GM18505 (cell line): ENCODE results near the gene MRPS23.

ENCODE experiments used
- ATAC-seq: cut with Tn5 transposase; IDR thresholded peaks from one replicate; pipeline ENCODE4 v1.9.1; 2021; ENCODE audit not compliant: unreplicated experiment
- POLR2A ChIP-seq: IDR thresholded peaks from 4 replicates; pipeline ENCODE4 v1.6.1; 2011; ENCODE audit warnings: borderline replicate concordance; ENCODE audit not compliant: insufficient read depth, insufficient read length; ENCODE audit errors: extremely low read depth

Gene MRPS23

DNA sequence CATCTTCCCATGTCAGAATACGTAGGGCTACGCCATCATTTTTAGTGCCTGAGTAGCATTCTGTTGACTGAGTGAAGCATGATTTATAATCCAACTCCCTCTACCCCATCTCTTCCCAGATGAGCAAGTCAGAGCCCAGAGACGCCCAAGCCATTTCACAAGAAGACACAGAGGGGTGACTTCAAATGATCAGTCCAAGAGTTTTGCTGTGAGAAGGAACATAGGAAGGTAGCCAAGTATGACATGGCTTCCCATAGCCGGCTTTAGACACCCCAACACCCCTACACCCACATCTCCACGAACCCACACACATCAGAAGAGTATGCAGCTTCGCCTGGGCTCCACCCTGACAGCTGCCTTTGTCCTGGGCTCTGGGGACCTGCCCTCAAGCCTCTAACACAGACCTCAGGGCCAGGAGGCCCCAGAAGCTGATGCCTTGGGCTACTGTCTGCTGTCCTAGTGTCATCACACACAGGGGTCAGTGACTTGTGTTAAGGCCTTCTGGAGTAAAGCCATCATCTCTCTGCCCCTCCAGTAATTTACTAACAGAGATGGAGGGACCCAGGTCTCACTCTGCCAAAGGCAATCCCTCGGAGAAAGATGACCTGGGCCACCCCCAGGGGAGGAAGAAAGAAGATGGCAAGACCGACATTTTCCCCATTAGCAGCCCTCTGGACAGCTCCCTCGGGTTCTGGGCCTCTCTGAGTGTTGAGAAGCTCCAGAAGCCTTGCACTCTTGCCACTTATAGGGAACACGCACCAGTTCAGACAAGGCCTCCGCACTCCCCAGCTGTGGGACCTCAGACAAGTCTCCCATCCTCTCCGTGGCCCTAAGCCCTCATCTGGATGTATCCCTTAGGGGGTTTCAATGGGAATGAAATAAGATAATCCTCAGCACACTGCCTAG lies 38.7 kb upstream of the MRPS23 start:
- ATAC-seq, result no peak
- no peak for TF ChIP-seq POLR2A

DNA sequence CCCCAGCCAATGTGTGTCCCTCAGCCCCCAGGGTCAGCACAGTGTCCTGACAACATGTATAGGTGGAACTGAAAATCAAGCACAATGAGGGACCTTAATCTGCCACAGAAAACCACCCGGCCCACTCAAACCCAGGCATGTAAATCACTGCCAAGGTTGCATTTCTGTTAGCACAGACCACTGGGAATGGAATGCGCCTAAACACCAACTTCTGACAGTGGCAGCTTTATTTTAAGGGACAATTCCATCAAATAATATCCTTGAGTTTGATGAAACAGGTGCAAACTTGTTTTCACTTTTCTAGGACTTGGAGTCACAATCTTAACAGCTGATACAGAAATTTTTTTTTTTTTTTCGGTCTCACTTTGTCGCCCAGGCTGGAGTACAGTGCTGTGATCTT lies 37.3 kb upstream of the MRPS23 start:
- no peak for ATAC-seq
- no peak for TF ChIP-seq POLR2A

DNA sequence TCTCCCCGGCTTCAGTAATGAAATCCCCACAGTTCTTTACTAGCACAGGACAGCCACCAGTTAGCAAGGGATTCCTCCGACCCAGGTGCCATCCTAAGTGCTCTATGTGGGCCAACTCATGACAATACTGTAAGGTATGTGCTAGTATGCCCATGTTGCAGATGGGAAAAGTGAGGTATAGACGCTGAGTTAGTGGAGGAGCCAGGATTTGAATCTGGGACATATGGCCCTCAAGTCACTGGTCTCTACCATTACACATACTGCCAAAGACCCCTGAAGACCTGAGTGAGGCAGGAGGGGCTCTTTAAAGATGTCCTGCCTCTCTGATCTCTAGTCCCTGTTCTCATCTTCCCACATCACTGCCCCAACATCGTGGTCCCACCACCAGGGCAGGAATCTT lies 36.2 kb upstream of the MRPS23 start:
- ATAC-seq, result no peak
- TF ChIP-seq POLR2A, result no peak

DNA sequence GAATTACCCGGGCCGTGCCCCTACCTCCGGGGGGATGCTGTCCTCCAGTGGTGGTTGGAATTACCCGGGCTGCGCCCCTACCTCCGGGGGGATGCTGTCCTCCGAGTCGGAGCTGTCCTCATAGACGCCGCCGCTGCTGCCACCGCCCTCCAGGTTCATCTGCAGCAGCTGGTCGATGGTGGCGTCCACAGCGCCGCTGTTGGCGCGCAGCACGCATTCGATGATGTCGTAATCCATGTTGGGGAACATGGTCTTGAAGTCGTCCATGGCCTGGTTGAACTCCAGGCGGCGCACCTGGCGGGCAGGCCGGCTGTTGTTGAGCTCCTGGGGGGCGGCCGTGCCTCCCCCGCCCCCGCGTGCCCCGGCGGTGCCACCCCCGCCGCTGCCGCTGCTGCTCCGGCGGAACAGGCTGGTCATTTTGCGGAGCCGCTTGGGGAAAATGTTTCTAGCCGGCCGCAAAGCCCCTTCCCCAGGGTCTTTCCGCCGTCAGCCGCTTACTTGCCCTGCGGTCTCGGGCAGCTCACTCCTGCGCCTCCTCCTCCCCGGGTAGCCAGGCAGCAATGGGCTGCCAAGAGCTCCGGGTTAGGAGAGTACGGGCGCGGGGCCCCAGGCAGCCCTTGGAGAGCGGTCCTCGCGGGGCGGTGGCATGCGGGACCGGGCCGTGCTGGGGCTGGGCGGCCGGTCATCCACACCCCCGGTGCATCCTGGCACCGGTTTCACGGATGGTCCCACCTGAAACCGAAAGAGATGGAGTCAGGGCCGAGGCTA lies 35.5 kb upstream of the MRPS23 start:
- ATAC-seq, result no peak
- no peak for TF ChIP-seq POLR2A

DNA sequence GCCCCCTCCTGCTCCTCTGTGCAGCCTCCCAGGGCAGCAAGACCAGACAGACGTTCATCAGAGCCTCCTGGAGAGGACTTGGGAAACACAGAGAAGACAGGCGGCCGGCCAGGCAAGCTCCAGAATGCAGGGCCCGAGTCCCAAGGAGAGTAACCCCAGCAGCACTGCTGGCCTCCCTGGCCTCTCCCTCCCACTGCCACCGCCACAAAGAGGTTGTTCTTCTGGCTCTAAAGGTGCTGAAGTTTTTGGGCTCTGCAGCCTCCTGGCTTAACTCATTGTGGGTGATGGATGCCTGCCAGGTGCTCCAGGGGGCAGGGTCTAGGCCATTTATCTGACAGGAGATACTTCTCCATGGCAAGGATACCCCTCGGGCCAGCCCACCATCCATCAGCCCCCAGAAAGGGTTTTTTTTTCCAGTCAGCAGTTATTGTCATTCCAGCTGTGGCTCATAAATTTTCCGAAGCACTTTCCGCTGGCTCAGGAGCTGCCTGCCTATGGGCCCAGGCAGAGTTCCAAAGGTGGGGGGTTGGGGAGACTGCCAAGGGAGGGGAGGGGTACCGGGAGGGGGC lies 32.0 kb upstream of the MRPS23 start:
- TF ChIP-seq POLR2A, result no peak
- no peak for ATAC-seq

DNA sequence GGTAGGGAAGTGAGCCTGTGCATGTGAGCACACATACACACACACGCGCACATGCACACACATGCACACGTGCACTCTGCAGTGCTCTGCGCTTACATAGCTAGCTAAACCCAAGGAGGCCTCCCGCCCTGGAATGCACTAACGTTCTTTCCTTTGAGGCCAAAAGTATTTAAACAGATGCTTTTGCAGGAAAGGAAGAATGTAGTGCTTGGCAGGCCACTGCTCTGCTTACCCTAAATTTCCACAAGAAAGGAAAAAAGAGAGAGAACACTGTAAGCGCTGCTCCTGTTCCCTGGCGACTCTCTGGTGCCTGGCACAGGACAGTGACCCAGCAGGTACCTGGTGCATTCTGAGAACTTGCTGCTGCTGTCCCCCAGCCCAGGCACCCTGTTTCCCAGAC lies 31.3 kb upstream of the MRPS23 start:
- no peak for TF ChIP-seq POLR2A
- ATAC-seq, result no peak

DNA sequence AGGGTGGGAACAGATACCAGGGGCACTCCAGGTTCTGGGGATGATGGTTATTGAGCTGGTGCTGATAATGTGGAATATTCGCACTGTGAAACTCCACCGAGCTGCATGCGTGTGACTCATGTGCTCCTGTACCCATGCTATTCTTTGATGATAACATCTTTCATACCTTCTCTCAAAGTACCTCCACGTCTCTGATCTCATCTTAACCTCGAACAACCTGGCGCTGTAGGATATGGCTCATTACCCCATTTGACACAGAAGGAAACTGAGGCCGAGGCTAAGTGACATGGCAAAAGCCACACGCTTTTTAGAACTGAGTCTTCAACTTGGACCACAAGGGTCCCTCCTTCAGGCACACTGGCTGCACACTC lies 30.2 kb upstream of the MRPS23 start:
- TF ChIP-seq POLR2A, result no peak
- ATAC-seq, result no peak

DNA sequence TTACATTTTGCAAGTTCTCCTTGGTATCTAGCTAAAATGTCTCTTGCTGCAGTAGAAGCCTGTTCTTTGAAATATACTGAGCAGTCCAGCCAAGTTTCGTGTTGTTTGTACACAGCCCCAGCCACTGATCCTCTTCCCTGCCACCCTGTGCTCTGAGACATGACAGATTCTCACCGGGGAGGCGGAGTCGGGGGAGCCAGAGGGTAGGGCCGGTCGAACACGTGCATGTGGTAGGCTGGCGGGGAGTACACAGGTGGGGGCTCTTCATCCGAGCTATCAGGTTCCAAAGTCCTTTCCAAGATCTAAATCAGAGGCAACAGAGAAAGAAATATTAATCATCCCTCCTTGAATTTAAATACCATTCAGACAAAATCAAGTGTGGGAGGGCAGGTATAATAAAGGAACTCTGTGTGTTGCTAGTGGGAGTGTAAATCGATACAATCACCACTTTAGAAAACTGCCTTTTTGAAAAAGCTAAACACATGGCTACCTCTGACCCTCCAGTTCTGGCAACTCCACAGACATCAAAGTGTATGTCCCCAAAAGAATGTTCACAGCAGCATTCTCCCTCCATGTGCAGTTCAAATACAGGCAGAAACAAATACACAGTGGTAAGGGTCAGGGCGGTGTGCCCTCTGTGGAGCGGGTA lies 29.7 kb upstream of the MRPS23 start:
- TF ChIP-seq POLR2A, result no peak
- ATAC-seq, result no peak

DNA sequence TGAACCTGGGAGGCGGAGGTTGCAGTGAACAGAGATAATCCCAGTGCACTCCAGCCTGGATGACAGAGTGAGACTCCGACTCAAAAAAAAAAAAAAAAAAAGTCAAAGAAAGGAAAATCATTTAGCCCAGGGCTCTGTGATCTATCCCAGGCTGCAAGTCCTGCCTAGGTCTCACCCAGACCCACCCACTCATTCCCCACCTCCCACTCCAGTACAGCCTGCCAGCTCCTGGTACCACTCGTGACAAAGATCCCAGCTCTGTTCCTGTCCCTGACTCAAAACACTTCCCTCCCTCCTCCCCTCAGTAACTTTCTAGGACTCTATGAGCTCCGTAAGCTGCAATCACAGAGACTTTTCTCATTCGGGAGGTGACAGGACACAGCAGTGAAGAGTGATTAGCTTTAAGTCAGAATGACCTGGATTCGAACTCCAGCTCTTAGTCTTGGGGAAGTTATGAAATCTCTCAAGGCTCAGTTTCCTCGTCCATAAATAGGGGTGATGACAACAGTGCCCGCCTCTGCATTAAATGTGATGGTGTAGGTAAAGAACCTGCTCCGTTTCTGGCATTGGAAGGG lies 28.0 kb upstream of the MRPS23 start:
- no peak for TF ChIP-seq POLR2A
- ATAC-seq, result no peak

DNA sequence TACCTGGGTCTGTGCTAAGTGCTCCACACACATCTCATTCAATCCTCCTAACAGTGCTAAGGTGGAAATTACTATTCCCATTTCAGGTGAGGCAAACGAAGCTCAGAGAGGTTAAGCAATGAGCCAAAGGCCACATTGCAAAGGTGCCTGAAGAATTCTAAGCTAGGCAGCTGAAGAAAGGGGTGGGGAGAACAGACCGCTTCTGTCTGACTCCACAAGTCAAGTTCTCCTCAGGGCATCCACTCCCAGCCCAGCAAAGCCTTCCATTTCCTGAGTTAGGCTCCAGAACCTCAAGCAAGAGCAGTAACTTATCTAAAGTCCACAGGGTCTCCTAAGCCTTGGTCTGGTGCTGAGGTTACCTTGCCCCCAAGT lies 27.0 kb upstream of the MRPS23 start:
- ATAC-seq, result no peak
- no peak for TF ChIP-seq POLR2A

DNA sequence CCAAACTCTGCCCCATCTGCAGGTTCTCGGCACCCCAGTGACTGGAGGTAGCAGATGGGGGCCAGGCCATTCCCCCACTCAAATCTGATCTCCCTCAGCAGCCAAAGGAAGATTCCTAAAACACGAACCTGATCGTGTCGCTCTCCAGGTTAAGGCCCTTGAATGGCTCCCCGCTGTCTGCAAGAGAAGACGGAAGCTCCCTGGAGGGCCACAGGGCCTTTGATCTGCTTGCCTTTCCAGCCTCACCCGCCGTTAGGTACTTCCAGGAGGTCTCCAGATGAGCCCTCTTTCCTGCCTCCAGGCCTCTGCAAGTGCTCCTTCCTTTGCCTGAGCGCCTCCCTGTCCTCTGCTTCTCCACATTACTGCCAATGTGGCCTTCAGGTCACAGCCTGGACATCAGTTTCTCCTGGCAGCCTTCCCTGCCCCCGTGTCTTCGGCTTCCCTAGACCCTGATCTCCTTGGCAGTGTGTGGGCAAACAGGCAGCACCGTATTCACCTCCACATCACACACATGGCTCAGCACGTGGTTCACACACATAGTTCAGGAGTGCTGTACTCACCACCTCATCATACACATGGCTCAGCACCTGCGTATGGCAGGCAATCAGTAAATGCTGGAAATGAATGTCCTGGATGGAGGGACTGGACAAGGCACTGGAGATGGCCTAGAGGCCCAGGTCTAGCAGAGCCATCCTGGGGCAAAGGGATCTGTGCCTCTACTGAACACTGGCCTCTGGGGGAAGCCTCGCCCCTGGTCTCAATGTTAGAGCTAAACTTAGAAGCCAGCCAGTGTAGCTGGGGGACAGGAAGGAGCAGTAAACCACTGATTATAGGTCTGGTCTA lies 26.4 kb upstream of the MRPS23 start:
- TF ChIP-seq POLR2A, result no peak
- no peak for ATAC-seq

DNA sequence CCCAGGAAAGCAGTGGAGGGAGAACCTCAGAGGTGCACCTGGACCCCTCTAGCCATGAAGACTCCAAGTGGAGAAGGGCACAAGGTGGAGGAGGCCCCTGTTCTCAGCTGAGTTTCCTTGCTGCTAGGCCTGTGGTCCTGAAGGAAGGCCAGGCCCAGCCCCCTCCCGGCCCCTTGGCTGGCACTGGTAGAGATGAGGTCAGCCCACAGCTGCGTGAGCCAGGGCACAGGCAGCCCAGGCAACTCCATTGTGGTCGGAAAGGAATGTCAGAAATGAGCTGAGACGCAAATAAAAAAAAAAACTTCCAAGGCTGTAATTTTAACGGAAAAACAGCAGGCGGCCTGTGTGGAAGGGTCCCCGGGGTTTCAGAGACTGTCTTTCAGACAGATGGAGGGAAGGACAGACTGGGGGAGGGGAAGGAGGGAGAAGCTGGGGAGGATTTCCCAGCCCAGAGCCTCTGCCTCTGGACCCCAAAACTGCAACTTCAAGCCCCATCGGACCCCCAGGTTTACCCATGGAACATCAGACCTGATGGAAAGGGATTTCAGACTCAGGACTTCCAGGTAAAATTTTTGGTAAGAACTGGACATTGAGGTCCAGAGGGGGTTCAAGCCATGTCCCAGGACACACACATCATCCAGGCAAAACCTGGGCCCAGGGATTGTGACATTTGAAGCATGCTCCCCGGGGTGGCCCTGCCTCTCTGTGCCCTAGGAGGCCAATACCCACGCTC lies 25.6 kb upstream of the MRPS23 start:
- no peak for TF ChIP-seq POLR2A
- no peak for ATAC-seq
